ENCODE measurements around the gene SH3BP5.

SH3BP5 gene

GRCh38 chr3:15346516-15346915 is 14.1 kb upstream of the SH3BP5 start:
- DNase-seq = no peak

- DNase-seq = peak; percentile 29 to 48
Measured at GRCh38 chr3:15345608-15346137, 13.3 kb upstream of the SH3BP5 start.

- DNase-seq = no peak
Measured at GRCh38 chr3:15345066-15345607, 12.8 kb upstream of the SH3BP5 start.

GRCh38 chr3:15342945-15343344 is 10.6 kb upstream of the SH3BP5 start:
- peak in 1 of 2 donors; percentile 30 for DNase-seq

- DNase-seq = no peak
Measured at GRCh38 chr3:15342246-15342645, 9.9 kb upstream of the SH3BP5 start.

- DNase-seq = no peak
Measured at GRCh38 chr3:15341030-15341726, 8.8 kb upstream of the SH3BP5 start.

GRCh38 chr3:15339786-15340215 is 7.4 kb upstream of the SH3BP5 start:
- DNase-seq = no peak

DNA sequence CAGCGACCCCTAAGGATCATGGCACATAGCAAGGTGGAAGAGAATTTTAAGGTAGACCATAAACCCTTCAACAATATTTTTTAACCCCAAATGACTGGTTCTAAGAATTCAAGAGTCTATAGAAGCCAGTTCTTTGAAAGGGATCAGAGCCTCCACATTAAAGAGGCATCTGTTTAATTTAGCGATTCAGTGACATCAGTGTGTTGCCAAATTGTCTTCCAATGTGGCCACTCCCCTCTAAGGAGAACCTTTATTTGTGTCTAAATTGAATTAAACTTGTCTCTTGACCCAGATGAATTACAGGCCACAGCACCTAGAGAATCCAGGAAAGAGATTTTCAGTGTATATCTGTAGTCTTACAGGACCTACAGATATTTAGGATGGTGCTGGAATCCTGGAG is 6.6 kb upstream of the SH3BP5 start:
- no peak for DNase-seq

GRCh38 chr3:15337963-15338362 is 5.6 kb upstream of the SH3BP5 start:
- no peak for DNase-seq

DNA sequence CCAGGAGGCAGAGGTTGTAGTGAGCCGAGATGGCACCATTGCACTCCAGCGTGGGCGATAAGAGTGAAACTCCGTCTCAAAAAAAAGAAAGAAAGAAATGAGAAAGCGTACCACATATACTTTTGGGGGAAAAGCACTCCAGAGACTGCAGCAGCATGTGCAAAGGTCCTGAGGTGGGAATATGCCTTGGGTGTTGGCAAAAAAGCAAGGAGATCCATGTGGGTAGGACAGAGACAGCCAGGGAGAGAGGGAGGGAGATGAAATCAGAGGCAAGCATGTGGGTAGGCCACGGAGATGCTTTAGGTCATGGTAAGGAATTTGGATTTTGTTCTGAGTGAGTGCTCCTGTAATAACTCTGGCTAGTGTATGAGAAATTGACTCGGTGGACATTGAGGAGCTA is 3.7 kb upstream of the SH3BP5 start:
- no peak for DNase-seq

DNA sequence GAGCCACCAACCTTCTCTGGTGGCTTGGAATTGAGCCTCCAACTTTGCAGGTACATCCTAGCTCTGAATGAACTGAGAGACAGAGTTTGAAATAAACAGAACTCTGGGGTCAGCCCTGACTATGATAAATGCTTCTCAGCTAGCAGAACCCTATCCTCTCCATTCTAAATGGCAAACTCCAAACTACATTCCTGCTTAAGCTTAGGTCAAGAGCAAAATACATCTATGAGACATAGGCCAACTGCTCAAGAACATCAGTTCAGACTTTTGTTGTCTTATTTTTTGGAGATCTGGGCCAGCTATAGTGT is 1.5 kb upstream of the SH3BP5 start:
- no peak for DNase-seq

GRCh38 chr3:15333099-15333955 is 941 bp upstream of the SH3BP5 start:
- no peak for DNase-seq

- peak in 1 of 2 donors; percentile 38 for DNase-seq
Measured at GRCh38 chr3:15331606-15332404, 581 bp downstream of the SH3BP5 start.

DNA sequence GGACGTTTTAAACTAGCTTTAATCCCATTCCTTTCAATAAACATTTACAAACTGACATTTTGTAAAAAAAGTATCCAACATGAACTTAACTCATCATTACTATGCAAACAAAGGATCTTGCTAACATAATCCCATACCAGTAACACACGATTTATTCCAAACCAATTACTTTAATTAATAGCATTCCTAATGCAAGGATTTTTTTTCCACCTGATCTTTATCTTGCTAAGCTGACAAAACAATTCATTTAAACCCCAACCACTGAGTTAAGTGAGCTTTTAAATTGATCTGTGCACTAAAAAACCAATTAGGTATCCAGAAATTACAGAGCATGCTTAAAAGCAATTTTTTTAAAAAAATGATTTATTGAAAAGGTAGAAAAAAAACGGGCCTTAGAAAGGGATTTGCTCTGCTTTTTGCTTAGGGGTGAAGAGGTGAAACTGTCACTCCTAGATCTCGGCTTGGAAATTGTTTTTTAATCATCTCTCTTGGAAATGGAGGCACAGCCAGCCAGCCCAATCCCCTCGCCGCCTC is 1.2 kb downstream of the SH3BP5 start:
- DNase-seq = no peak

DNA sequence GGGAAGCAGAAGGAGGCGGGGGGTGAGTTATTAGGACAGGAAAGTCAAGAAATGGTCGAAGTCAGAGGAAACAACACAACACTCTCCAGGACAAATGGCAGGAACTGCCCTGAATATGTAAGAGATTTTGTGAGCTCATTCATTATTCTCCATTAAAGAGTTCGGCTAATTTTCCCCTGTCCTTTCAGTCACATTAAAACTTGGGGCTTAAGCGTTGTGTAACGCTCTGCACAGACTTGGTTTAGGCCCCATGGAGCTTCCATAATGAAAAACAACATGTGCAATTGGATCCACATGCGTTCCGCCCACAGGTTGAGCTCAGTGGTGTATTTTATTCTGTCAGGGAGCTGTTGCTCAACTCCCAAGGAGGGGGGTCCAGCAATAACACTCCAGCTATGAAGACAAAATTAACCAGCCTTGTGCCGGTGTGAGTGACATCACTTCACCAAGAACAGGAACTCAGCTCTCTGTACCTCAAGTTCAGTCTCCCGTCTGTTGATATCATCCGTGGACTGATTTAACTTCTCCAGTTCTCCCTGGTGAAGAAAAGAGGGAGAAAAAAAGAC is 2.3 kb downstream of the SH3BP5 start:
- no peak for DNase-seq

GRCh38 chr3:15329046-15330005 is 3.1 kb downstream of the SH3BP5 start:
- no peak for DNase-seq

GRCh38 chr3:15327941-15328340 is 4.4 kb downstream of the SH3BP5 start:
- DNase-seq = no peak

DNA sequence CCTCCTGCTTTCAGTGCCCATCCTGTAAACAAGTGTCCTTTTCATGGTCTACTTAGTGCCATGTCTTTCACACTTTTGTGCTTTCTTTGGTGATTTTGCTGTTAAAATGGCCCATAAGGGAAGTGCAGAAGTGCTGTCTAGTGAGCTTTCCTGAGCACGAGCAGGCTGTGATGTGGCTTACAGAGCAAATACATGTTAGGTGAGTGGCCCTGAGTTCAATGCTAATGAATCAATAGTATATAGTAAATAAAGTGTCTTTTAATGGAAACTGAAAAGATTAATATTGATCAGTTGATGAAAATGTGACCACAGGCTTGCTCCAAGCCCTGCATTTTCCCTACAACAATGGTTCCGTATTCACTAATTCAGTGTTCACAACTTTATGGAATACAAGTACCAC is 5.7 kb downstream of the SH3BP5 start:
- no peak for DNase-seq

DNA sequence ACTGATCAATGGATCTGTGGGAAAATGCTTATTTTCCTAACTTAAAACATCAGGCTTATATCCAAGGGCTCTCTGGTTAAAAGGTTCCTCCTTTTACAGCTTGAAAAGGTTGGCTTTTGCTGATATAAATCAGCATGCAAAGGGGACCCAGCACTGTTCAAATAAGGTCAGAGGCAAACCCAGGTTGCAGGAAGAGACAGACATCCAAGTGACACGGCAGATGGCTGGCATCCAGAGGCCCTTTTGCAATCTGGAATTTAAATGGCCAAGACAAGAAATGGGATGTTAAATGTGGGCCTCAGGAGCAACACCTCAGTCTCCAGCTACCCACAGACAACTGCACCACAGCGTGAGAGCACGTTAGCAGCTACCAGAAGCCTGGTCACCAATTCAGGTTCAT is 6.3 kb downstream of the SH3BP5 start:
- no peak for DNase-seq

- DNase-seq = no peak
Measured at GRCh38 chr3:15325228-15325627, 7.2 kb downstream of the SH3BP5 start.

DNA sequence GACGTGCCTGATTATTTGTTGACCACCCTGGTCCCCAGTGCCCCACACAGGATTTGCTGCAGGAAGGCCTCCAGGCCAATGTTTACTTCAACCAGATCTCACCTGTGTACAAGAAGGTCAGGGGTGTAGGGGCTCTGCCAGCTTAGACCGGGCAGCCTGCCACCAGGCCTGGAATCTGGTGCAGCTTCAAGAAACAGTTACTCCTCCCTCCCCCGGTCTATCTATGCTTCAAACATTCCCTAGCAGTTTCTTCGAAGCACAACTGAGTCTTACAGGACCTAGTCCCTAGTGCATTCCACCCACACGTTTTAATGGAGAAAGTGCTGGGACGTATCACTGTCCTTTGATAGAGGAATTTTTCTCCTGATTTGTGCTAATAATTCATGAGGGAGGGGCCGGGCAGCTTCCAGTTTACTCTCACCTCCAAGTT is 8.0 kb downstream of the SH3BP5 start:
- DNase-seq = no peak
